GM19099 (cell line): ENCODE data around the gene TAF6.

Experiments used
- POLR2A ChIP-seq: IDR thresholded peaks from 3 replicates; pipeline ENCODE4 v1.6.1; 2011; ENCODE audit warnings: low read depth; ENCODE audit not compliant: insufficient read length; ENCODE audit errors: extremely low read depth

Gene TAF6

GRCh38 chr7:100111914-100112313 lies 7.2 kb downstream of the TAF6 start:
- no peak for TF ChIP-seq POLR2A

- no peak for TF ChIP-seq POLR2A
Observed at GRCh38 chr7:100111156-100111555, 8.0 kb downstream of the TAF6 start.

- no peak for TF ChIP-seq POLR2A
Observed at GRCh38 chr7:100109521-100110163, 9.5 kb downstream of the TAF6 start.

GRCh38 chr7:100107890-100108289 lies 11.3 kb downstream of the TAF6 start:
- no peak for TF ChIP-seq POLR2A

- no peak for TF ChIP-seq POLR2A
Observed at GRCh38 chr7:100107125-100107737, 11.9 kb downstream of the TAF6 start.

- TF ChIP-seq POLR2A, result no peak
Observed at GRCh38 chr7:100106633-100107032, 12.5 kb downstream of the TAF6 start.

- TF ChIP-seq POLR2A, result no peak
Observed at GRCh38 chr7:100105534-100105933, 13.6 kb downstream of the TAF6 start.

- TF ChIP-seq POLR2A, result no peak
Observed at GRCh38 chr7:100102950-100103840, 16.0 kb downstream of the TAF6 start.

GRCh38 chr7:100101016-100101862 lies 17.9 kb downstream of the TAF6 start, which contains the start of the genes AP4M1 and MCM7:
AP4M1 (plus strand) TSS chr7:100101643; CDS start chr7:100101715, 72 bp downstream.
MCM7 (minus strand) TSS chr7:100101397; CDS start chr7:100101294, 103 bp downstream.
- peak; percentile 84 for TF ChIP-seq POLR2A

- no peak for TF ChIP-seq POLR2A
Observed at GRCh38 chr7:100100420-100101015, 18.6 kb downstream of the TAF6 start.

GRCh38 chr7:100099452-100099851 lies 19.7 kb downstream of the TAF6 start:
- no peak for TF ChIP-seq POLR2A

- TF ChIP-seq POLR2A, result peak; percentile 12
Observed at GRCh38 chr7:100098913-100099312, 20.2 kb downstream of the TAF6 start.

- no peak for TF ChIP-seq POLR2A
Observed at GRCh38 chr7:100095704-100096103, 23.5 kb downstream of the TAF6 start.

GRCh38 chr7:100095289-100095688 lies 23.9 kb downstream of the TAF6 start:
- TF ChIP-seq POLR2A, result no peak

- TF ChIP-seq POLR2A, result no peak
Observed at GRCh38 chr7:100093925-100094486, 25.2 kb downstream of the TAF6 start.

GRCh38 chr7:100093498-100093897 lies 25.7 kb downstream of the TAF6 start:
- peak; percentile 11 for TF ChIP-seq POLR2A
